Measurements from ENCODE around the gene TMED1.

DNA sequence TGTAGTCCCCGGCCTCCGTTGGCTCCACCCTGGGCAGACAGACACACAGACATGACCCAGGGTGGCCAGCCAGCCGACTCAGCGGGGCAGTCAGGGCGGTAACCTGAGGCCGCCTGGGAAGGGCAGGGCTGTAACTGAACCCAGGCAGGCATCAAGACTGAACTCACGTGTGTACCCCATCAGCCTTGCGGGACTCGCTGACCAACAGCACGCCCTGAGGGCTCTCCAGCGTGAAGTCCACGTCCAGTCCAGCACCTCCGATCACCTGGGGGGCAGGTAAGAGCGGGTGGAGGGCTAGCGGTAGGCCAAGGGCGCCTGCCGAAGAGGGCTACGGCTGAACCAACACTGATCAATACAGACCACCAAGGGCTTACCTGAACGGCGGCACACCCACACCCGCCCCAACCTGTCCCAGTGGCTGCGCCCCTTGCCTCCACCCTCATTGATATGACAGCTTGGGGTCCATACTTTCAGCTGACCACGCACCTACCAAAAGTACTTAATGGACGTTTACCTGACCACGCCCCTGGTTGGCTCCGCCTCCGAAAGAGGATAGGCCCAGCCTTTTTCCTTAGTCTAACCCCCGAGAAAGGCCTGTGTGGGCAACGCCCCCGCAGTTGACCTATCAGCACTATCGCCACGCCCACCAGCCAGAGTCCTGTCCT, 791 bp downstream of the TMED1 start:
- TF ChIP-seq CTCF (IDR thresholded peaks at IDR 0.05 in 8 of 11, conservative IDR thresholded peaks at IDR 0.05 in 3 of 11) (no peak), POLR2A (IDR thresholded peaks at IDR 0.05) (no peak)
